Endothelial cell of umbilical vein (primary cell): Measurements from ENCODE around the gene PUM2.

Experiments
- CTCF ChIP-seq, 2 donors: IDR thresholded peaks; 1 replicate in 1 of 2; 2 replicates in 1 of 2; pipeline ENCODE4 v1.5.1; 2011; ENCODE audit warnings: low read length in 2 of 2, mild to moderate bottlenecking in 2 of 2, moderate library complexity in 2 of 2, control low read depth in 1 of 2, inconsistent platforms in 1 of 2, low read depth in 1 of 2; ENCODE audit not compliant: insufficient read depth in 1 of 2; ENCODE audit errors: extremely low read depth in 1 of 2
- FOS ChIP-seq: IDR thresholded peaks from 2 replicates; pipeline ENCODE4 v1.6.1; 2011; ENCODE audit warnings: mild to moderate bottlenecking, low read length, moderate library complexity, borderline replicate concordance; ENCODE audit not compliant: insufficient read depth
- MAX ChIP-seq: IDR thresholded peaks from 2 replicates; pipeline ENCODE4 v1.6.1; 2011; ENCODE audit not compliant: insufficient read depth, insufficient read length
- POLR2A ChIP-seq: IDR thresholded peaks from 2 replicates; pipeline ENCODE4 v1.6.1; 2012; ENCODE audit warnings: low read depth, mild to moderate bottlenecking, control low read depth, low read length

GRCh38 chr2:20396356-20397000 lies 45.8 kb upstream of the PUM2 start:
- no peak for TF ChIP-seq MAX
- no peak for TF ChIP-seq CTCF (IDR thresholded peaks at IDR 0.05; ENCODE audit: extremely low read depth in 1 of 2, insufficient read depth in 1 of 2, low read depth in 1 of 2, low read length in 2 of 2)
- TF ChIP-seq FOS = no peak
- TF ChIP-seq POLR2A = no peak
